Epithelial cell of esophagus (primary cell): ENCODE results near the gene SHB.

ENCODE experiments used
- DNase-seq: peaks from one replicate; pipeline ENCODE4 v3.0.0; 2010; ENCODE audit warnings: low read depth
- H3K4me3 ChIP-seq: 2 replicates; pipeline ENCODE4 v1.5.1; 2011; ENCODE audit warnings: mild to moderate bottlenecking, low read length, control low read depth
- CTCF ChIP-seq: IDR thresholded peaks from 2 replicates; pipeline ENCODE4 v1.5.1; 2011; ENCODE audit warnings: low read depth, mild to moderate bottlenecking, low read length, control low read depth, inconsistent platforms; ENCODE audit not compliant: insufficient read depth; ENCODE audit errors: missing control alignments

Gene SHB

GRCh38 chr9:37974506-37975173 lies 94.4 kb downstream of the SHB start:
- peak; percentile 83 for DNase-seq

GRCh38 chr9:37972351-37972848 lies 96.6 kb downstream of the SHB start:
- peak; percentile 23 for TF ChIP-seq CTCF
- no peak overlapping the region for H3K4me3 ChIP-seq
- DNase-seq: peak; percentile 33

More at GRCh38 chr9:37974506-37975173, 94.4 kb downstream of the SHB start:
- TF ChIP-seq CTCF: no peak
- H3K4me3 ChIP-seq: no peak overlapping the region

GRCh38 chr9:37971691-37972090 lies 97.3 kb downstream of the SHB start:
- DNase-seq: peak; percentile 71

GRCh38 chr9:37971108-37971459 lies 97.9 kb downstream of the SHB start:
- no peak overlapping the region for H3K4me3 ChIP-seq
- DNase-seq: no peak
- TF ChIP-seq CTCF: no peak

More at GRCh38 chr9:37971691-37972090, 97.3 kb downstream of the SHB start:
- TF ChIP-seq CTCF: no peak
- no peak overlapping the region for H3K4me3 ChIP-seq

GRCh38 chr9:37970301-37971107 lies 98.5 kb downstream of the SHB start:
- H3K4me3 ChIP-seq: no peak overlapping the region
- DNase-seq: no peak
- no peak for TF ChIP-seq CTCF

- no peak for TF ChIP-seq CTCF
- no peak for DNase-seq
- H3K4me3 ChIP-seq: no peak overlapping the region
Measured at GRCh38 chr9:37969558-37970300, 99.3 kb downstream of the SHB start.
